T-helper 1 cell treated with Interleukin-12 subunit alpha and Interleukin-12 subunit beta and Interleukin-4 antibody, amounts not matched to agents 30 ng/mL and 1 ng/mL, for 36 hours (primary cell): ENCODE data around the gene EAPP. TPM values are rescaled to one million over a fixed set of nuclear protein-coding genes. Genes with fewer than 3 reads are reported as not detected.
"Not testable (repeated sequence)": the region's sequence is repeated elsewhere in the genome, so short reads cannot be mapped to it uniquely, and the experiment has no call there.

Source experiments
- intact Hi-C: fragments of 100-400 bp; cut with micrococcal nuclease; formaldehyde crosslinking; loops from one replicate; pipeline ENCODE4 v1.15.1; 2024
- total RNA-seq: library from RNA; stranded (reverse); gene quantifications from 2 replicates; pipeline ENCODE4 v1.2.3, GENCODE V29; 2022

The EAPP gene
- total RNA-seq, 1 donor from 2014 or later = 34.8 TPM

- intact Hi-C loops = no loop called here
Measured at GRCh38 chr14:34489324-34489723, 50.2 kb downstream of the EAPP start.

- intact Hi-C loops = no loop called here
Measured at GRCh38 chr14:34488528-34488927, 51.0 kb downstream of the EAPP start.

GRCh38 chr14:34484726-34485125, 54.8 kb downstream of the EAPP start:
- intact Hi-C loops = no loop called here

DNA sequence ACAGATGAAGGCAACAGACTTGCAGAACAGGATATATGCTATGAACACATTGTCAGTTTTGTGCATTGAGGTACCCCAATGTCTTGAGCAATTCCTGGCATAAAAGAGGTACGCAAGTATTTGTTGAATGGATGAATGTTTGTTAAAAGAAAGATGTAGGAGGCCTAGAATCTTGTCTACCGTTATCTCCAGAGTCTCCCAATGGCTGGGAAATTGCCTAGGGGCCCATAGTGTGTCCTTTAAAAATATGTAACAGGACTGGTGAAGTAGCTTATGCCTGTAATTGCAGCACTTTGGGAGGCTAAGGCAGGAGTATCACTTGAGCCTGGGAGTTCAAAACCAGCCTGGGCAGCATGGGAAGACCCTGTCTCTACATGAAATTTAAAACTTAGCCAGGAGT, 57.0 kb downstream of the EAPP start:
- intact Hi-C loops = no loop called here

DNA sequence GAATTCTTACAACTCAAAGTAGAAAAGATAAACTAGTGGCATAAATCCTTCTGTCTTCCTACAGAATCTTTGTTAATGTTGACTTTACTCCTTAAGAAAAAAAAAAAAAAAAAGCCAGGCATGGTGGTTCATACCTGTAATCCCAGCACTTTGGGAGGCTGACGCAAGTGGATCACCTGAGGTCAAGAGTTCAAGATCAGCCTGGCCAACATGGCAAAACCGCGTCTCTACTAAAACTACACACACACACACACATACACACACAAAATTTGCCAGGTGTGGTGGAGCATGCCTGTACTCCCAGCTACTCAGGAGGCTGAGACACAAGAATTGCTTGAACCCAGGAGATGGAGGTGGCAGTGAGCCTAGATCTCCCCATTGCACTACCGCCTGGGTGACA, 59.8 kb downstream of the EAPP start:
- intact Hi-C loops = no loop called here

DNA sequence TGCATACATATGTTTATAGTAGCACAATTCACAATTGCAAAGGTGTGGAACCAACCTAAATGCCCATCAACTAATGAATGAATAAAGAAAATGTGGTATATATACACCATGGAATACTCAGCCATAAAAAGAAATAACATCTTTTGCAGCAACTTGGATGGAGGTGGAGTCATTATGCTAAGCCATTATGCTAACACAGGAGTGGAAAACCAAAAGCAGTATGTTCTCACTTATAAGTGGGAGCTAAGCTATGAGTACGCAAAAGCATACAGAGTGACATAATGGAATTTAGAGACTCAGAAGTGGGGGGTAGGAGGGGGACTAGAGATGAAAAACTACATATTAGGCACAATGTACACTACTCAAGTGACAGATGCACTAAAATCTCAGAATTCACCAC, 61.2 kb downstream of the EAPP start:
- intact Hi-C loops = no loop called here

DNA sequence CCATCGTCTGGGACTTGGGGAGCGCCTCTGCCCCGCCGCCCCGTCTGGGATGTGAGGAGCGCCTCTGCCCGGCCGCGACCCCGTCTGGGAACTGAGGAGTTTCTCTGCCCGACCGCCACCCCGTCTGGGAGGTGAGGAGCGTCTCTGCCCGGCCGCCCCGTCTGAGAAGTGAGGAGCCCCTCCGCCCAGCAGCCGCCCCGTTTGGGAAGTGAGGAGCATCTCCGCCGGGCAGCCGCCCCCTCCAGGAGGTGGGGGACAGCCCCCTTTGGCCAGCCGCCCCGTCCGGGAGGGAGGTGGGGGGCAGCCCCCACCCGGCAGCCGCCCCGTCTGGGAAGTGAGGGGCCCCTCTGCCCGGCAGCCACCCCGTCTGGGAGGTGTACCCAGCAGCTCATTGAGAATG, 63.5 kb downstream of the EAPP start:
- intact Hi-C loops = not testable (repeated sequence)

DNA sequence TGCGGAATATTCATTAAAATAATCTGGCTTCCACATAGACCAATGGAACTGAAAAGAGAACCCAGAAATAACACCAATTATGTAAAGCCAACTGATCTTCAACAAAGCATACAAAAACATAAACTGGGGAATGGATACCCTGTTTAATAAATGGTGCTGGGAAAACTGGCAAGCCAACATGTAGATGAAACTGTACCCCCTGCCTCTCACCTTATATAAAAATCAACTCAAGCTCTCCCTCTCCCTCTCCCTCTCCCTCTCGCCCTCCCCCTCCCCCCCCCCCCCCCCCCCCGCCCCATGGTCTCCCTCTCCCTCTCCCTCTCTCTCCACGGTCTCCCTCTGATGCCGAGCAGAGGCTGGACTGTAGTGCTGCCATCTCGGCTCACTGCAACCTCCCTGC, 64.3 kb downstream of the EAPP start:
- intact Hi-C loops = no loop called here

DNA sequence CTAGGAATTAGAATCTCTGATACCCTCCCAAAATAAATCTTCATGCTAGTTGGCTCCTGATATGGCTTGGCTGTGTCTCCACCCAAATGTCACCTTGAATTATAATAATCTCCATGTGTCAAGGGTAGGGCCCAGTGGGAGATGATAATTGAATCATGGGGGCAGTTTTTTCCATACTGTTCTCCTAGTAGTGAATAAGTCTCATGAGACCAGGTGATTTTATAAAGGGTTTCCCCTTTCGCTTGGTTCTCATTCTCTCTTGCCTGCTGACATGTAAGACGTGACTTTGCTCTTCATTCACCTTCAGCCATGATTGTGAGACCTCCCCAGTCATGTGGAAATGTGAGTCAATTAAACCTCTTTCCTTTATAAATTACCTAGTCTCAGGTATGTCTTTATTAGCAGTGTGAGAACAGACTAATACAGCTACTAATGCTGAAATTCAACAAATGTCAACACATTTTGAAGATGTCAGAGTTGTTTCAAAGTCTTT, 65.3 kb downstream of the EAPP start:
- intact Hi-C loops = no loop called here

DNA sequence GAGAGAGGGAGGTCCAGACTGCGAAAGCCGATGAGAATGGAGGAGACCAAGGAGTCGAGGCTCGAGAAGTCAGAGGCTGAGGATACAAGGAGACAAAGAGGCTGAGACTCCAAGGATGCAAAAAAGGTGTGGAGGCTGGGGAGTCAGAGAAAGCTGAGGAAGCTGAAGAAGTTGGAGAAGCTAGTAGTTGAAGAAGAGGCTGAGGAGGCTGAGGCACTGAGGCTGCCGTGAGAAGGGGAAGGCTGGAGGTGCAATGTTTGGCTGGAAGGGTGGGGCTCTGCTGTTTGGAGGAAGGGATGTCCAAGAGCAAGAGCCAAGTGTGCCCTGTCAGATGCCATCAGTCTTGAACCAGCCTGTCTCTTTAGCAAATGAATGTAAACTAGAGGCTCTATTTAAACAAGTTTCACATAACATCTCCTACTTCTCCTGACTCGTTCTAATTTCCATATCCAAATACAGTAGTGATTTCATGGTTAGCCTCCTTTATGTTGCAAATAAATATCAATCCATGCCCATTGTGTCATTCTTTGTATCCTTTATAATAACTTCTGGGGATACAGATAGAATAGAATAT, 66.7 kb downstream of the EAPP start:
- intact Hi-C loops = no loop called here

DNA sequence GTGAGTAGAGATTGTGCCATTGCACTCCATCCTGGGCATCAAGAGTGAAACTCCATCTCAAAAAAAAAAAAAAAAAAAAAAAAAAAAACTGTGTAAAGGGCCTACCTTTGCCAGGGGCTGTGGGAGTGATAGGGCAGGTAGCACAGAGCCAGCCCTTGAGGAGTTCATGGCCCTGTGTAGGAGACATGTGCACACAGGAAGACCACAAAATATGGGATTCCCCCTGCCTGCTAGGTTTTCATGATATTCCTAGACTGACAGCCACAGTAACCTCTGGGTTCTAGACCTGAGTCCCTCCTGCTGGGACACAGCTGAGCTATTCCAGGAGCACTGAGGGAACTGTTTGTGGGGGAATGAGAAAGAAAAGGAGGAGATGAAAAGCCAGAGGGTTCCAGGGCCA, 69.2 kb downstream of the EAPP start:
- intact Hi-C loops = no loop called here

- intact Hi-C loops = loop anchor here (10.0 kb wide), 4 partner anchors 422 to 938 kb away; partner anchors contain the start of genes EGLN3 and NFKBIA
Measured at GRCh38 chr14:34466691-34467090, 72.8 kb downstream of the EAPP start.

Other genes starting within 250 kb of the EAPP start
- gene SPTSSA, start 77.5 kb downstream of the EAPP start, total RNA-seq = 12.0 and 13.8 TPM in 2 replicates
- 86.6 and 88.4 TPM in 2 replicates for gene SNX6, start 90.4 kb upstream of the EAPP start, total RNA-seq
- 6.0 and 7.8 TPM in 2 replicates for gene CFL2, start 174.9 kb upstream of the EAPP start, total RNA-seq